Astrocyte (in vitro differentiated cells and primary cell): ENCODE data around the gene PREX1.
"Not testable (repeated sequence)": the region's sequence is repeated elsewhere in the genome, so short reads cannot be mapped to it uniquely, and the experiment has no call there.

Experiments used
- EZH2 ChIP-seq: IDR thresholded peaks from 2 replicates; pipeline ENCODE4 v1.6.1; 2012; ENCODE audit warnings: mild to moderate bottlenecking, low read length, inconsistent platforms; ENCODE audit not compliant: insufficient read depth
- TF ChIP-seq, protein P1 (sequence below): IDR thresholded peaks from 2 replicates; pipeline ENCODE4 v1.5.1; 2011; ENCODE audit warnings: low read depth, mild to moderate bottlenecking, inconsistent platforms, low read length, moderate library complexity; ENCODE audit not compliant: insufficient read depth

GRCh38 chr20:48812114-48812513, 15.7 kb downstream of the PREX1 start:
- TF ChIP-seq, protein P1, sequence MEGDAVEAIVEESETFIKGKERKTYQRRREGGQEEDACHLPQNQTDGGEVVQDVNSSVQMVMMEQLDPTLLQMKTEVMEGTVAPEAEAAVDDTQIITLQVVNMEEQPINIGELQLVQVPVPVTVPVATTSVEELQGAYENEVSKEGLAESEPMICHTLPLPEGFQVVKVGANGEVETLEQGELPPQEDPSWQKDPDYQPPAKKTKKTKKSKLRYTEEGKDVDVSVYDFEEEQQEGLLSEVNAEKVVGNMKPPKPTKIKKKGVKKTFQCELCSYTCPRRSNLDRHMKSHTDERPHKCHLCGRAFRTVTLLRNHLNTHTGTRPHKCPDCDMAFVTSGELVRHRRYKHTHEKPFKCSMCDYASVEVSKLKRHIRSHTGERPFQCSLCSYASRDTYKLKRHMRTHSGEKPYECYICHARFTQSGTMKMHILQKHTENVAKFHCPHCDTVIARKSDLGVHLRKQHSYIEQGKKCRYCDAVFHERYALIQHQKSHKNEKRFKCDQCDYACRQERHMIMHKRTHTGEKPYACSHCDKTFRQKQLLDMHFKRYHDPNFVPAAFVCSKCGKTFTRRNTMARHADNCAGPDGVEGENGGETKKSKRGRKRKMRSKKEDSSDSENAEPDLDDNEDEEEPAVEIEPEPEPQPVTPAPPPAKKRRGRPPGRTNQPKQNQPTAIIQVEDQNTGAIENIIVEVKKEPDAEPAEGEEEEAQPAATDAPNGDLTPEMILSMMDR, result not testable (repeated sequence)
- not testable (repeated sequence) for TF ChIP-seq EZH2
